CD4-positive, CD25-positive, alpha-beta regulatory T cell (primary cell): ENCODE measurements around the gene CISD2. TPM values are rescaled to one million over a fixed set of nuclear protein-coding genes. Genes with fewer than 3 reads are reported as not detected.

Source experiments
- ATAC-seq, 2 donors: fragments of 150-1000 bp; cut with Tn5 transposase; one replicate each; pipeline ENCODE4 v1.10.0; 2021; ENCODE audit warnings: low read depth in 2 of 2, moderate number of reproducible peaks in 2 of 2, moderate library complexity in 1 of 2
- DNase-seq, 3 donors: peaks; one replicate each; pipeline versions ENCODE4 v3.0.0 to v3.0.0-alpha.2; 2012 to 2022; ENCODE audit warnings: mixed read lengths in 1 of 3
- H3K27ac ChIP-seq: one replicate; pipeline ENCODE4 v1.7.0; 2013; ENCODE audit warnings: mild to moderate bottlenecking, low read length; ENCODE audit not compliant: insufficient read depth, poor library complexity, severe bottlenecking
- H3K27me3 ChIP-seq: one replicate; pipeline ENCODE4 v1.7.0; 2013; ENCODE audit warnings: low read length; ENCODE audit not compliant: control insufficient read depth, insufficient read depth
- H3K36me3 ChIP-seq: one replicate; pipeline ENCODE4 v1.7.0; 2013; ENCODE audit warnings: mild to moderate bottlenecking, low read length, moderate library complexity; ENCODE audit not compliant: control insufficient read depth, insufficient read depth
- H3K4me1 ChIP-seq: 2 replicates; pipeline ENCODE4 v1.7.0; 2013; ENCODE audit warnings: mild to moderate bottlenecking, low read length; ENCODE audit not compliant: insufficient read depth, control insufficient read depth, poor library complexity, severe bottlenecking
- H3K4me3 ChIP-seq: one replicate; pipeline ENCODE4 v1.7.0; 2013; ENCODE audit warnings: low read depth, mild to moderate bottlenecking, low read length, moderate library complexity
- H3K9me3 ChIP-seq, 2 experiments: 1 replicate in 1 of 2; 2 replicates in 1 of 2; pipeline ENCODE4 v1.7.0; 2013; ENCODE audit warnings: low read length in 2 of 2, mild to moderate bottlenecking in 1 of 2, moderate library complexity in 1 of 2; ENCODE audit not compliant: control insufficient read depth in 2 of 2
- H3K27ac Mint-ChIP-seq, 3 donors: one replicate each; pipeline ENCODE4 v1.8.0; 2020 to 2022; ENCODE audit warnings: mild to moderate bottlenecking in 3 of 3, mixed read lengths in 3 of 3, moderate library complexity in 2 of 3
- H3K27me3 Mint-ChIP-seq: one replicate; pipeline ENCODE4 v1.8.0; 2022; ENCODE audit warnings: mild to moderate bottlenecking, mixed read lengths
- H3K36me3 Mint-ChIP-seq: one replicate; pipeline ENCODE4 v1.8.0; 2020; ENCODE audit warnings: mixed read lengths
- H3K4me1 Mint-ChIP-seq, 4 donors: one replicate each; pipeline ENCODE4 v1.8.0; 2020 to 2022; ENCODE audit warnings: mixed read lengths in 4 of 4, mild to moderate bottlenecking in 1 of 4
- H3K4me3 Mint-ChIP-seq, 4 donors: one replicate each; pipeline ENCODE4 v1.8.0; 2020 to 2022; ENCODE audit warnings: mild to moderate bottlenecking in 4 of 4, mixed read lengths in 4 of 4, moderate library complexity in 3 of 4
- H3K9me3 Mint-ChIP-seq, 7 donors: one replicate each; pipeline ENCODE4 v1.8.0; 2020 to 2022; ENCODE audit warnings: mixed read lengths in 7 of 7, mild to moderate bottlenecking in 3 of 7, moderate library complexity in 2 of 7
- polyA plus RNA-seq, 4 donors: library from polyadenylated mRNA; unstranded; fragments of 300-500 nt; fragmentation: Illumina TruSeq; gene quantifications; one replicate each; pipeline ENCODE4 v1.2.3, GENCODE V29; 2021
- total RNA-seq: library from RNA; stranded (reverse); gene quantifications from one replicate; pipeline ENCODE4 v1.2.3, GENCODE V29; 2022

CISD2 gene
- total and polyA plus RNA-seq, 5 donors from 2014 or later, result 17.6 to 42.3 (median 30.2) TPM

DNA sequence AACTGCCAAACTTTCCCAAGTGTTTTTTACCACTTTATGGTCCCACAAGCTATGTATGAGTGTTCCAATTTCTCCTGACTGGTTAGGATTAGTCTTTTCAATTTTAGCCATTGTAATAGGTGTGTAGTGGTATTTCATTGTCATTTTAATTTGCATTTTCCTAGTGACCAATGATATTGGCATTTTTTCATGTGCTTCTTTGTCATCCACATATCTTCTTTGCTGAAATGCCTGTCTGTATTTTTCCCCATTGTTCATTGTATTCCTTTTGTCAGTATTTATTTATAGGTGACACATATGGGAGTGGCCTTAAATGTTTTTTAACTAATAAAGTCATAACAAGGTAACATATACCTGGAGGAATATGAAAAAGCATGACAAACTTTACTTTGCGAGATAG lies 32.2 kb upstream of the CISD2 start:
- Histone ChIP-seq H3K9me3 (no peaks in the 10 kb centered on the region), H3K27ac (no peak overlapping the region), H3K36me3 (no peaks in the 10 kb centered on the region), H3K27me3 (no peaks in the 10 kb centered on the region), H3K4me1 (no peaks in the 10 kb centered on the region), H3K4me3 (no peak overlapping the region)
- no peak overlapping the region for H3K27ac Mint-ChIP-seq
- H3K36me3 Mint-ChIP-seq, result no peaks in the 10 kb centered on the region
- H3K4me1 Mint-ChIP-seq, result peaks cover 3 to 12% (median 10%) of the 10 kb centered on the region in 4 donors
- H3K4me3 Mint-ChIP-seq, result no peak overlapping the region
- ATAC-seq (no peak), DNase-seq (no peak)
- H3K27me3 Mint-ChIP-seq, result no peaks in the 10 kb centered on the region
- H3K9me3 Mint-ChIP-seq, result no peaks in the 10 kb centered on the region

DNA sequence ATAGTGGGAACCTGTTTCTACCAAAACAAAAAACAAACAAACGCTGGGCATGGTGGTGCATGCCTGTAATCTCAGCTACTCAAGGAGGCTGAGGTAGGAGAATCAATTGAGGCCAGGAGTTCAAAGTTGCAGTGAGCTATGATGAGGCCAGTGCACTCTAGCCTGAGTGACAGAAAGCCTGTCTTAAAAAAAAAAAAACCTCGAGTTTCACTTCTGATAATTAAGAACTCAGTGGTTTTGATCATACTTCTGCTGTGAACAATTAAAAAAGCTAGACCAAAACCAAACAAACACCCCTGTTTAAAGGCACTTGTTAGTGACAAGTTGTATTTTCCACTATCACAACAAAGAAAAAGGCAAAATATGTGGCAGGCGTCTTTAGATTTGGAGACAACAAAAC lies 26.4 kb upstream of the CISD2 start:
- Mint-ChIP-seq H3K9me3 (peaks cover 0 to 2% (median 0%) of the 10 kb centered on the region in 7 donors), H3K27ac (no peak overlapping the region), H3K36me3 (no peaks in the 10 kb centered on the region), H3K27me3 (no peaks in the 10 kb centered on the region), H3K4me3 (no peak overlapping the region), H3K4me1 (peaks cover 0 to 6% (median under 1%) of the 10 kb centered on the region in 4 donors)
- no peak overlapping the region for H3K4me3 ChIP-seq
- no peaks in the 10 kb centered on the region for H3K4me1 ChIP-seq
- no peaks in the 10 kb centered on the region for H3K27me3 ChIP-seq
- H3K36me3 ChIP-seq, result no peaks in the 10 kb centered on the region
- H3K9me3 ChIP-seq, result no peaks in the 10 kb centered on the region
- ATAC-seq, result no peak
- no peak overlapping the region for H3K27ac ChIP-seq
- no peak for DNase-seq

DNA sequence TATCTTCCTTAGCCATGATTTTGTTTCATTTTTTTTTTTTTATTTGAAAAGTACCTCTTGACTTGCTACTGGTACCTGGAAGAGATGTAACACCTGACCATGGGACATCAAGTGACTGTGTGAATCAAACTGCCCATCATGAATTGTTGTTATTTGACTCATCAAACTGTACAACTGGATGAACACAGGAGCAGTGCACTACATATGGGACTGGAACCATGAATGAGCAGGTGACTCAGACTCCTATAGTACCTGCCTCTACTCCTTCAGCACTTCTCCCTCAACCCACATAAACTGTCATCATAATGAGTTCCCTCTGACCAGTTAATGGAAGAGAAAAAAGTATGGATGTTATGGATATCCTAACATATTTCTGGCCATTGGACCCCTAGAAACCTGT lies 25.5 kb upstream of the CISD2 start:
- no peak overlapping the region for H3K27ac Mint-ChIP-seq
- H3K36me3 Mint-ChIP-seq, result no peaks in the 10 kb centered on the region
- Histone ChIP-seq H3K4me3 (no peak overlapping the region), H3K4me1 (no peaks in the 10 kb centered on the region), H3K36me3 (no peaks in the 10 kb centered on the region), H3K27me3 (no peaks in the 10 kb centered on the region), H3K9me3 (no peaks in the 10 kb centered on the region), H3K27ac (no peak overlapping the region)
- peaks cover 0 to 2% (median 0%) of the 10 kb centered on the region in 7 donors for H3K9me3 Mint-ChIP-seq
- no peaks in the 10 kb centered on the region for H3K27me3 Mint-ChIP-seq
- peaks cover 0 to 4% (median under 1%) of the 10 kb centered on the region in 4 donors for H3K4me1 Mint-ChIP-seq
- no peak overlapping the region for H3K4me3 Mint-ChIP-seq
- ATAC-seq (no peak), DNase-seq (no peak)

DNA sequence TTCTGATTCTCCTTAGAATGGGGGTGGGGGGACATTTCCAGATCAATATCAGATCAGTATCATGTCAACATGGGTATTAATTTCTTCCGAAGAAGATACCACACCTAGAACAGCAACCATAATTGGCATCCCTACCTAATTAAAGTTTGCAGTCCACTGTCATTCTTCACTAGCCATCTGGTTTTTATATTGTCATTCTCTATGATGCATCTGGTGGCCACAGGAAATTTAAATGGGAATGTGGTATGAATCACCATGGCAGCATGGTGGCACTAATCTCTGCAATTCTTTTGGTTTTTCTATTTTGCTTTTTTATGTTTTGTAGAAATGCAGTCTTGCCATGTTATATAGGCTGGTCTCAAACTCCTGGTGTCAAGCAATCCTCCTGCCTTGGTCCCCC lies 24.9 kb upstream of the CISD2 start:
- no peaks in the 10 kb centered on the region for H3K36me3 ChIP-seq
- H3K27ac ChIP-seq, result no peak overlapping the region
- H3K9me3 Mint-ChIP-seq, result peaks cover 0 to 2% (median 0%) of the 10 kb centered on the region in 7 donors
- no peak overlapping the region for H3K4me3 ChIP-seq
- no peaks in the 10 kb centered on the region for H3K36me3 Mint-ChIP-seq
- no peaks in the 10 kb centered on the region for H3K27me3 ChIP-seq
- H3K27me3 Mint-ChIP-seq, result no peaks in the 10 kb centered on the region
- no peaks in the 10 kb centered on the region for H3K4me1 ChIP-seq
- H3K4me1 Mint-ChIP-seq, result peaks cover 0 to 1% (median 0%) of the 10 kb centered on the region in 4 donors
- H3K9me3 ChIP-seq, result no peaks in the 10 kb centered on the region
- no peak overlapping the region for H3K4me3 Mint-ChIP-seq
- ATAC-seq (no peak), DNase-seq (no peak)
- H3K27ac Mint-ChIP-seq, result no peak overlapping the region

DNA sequence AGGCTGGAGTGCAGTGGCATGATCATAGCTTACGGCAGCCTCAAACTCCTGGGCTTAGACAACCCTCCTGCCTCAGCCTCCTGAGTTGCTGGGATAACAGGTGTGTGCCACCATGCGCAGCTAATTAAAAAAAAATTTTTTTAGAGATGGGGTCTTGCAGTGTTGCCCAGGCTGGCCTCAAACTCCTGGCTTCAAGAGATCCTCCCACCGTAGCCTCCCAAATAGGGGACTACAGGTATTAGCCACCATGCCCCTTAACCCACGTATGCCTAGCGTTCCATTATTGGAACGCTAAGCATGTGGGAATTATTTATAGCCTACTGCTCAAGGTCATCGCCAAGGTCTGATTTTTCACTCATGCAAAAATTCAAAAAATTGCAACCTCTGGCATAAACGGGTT lies 21.1 kb upstream of the CISD2 start:
- DNase-seq, result no peak
- Mint-ChIP-seq H3K4me1 (peaks cover 0 to 2% (median 0%) of the 10 kb centered on the region in 4 donors), H3K27me3 (no peaks in the 10 kb centered on the region), H3K4me3 (no peak overlapping the region), H3K9me3 (peaks cover 0 to 2% (median 0%) of the 10 kb centered on the region in 7 donors), H3K36me3 (no peaks in the 10 kb centered on the region), H3K27ac (no peak overlapping the region)
- H3K4me3 ChIP-seq, result no peak overlapping the region
- no peaks in the 10 kb centered on the region for H3K4me1 ChIP-seq
- ATAC-seq, result no peak
- no peak overlapping the region for H3K27ac ChIP-seq
- H3K36me3 ChIP-seq, result no peaks in the 10 kb centered on the region
- H3K9me3 ChIP-seq, result no peaks in the 10 kb centered on the region
- no peaks in the 10 kb centered on the region for H3K27me3 ChIP-seq

DNA sequence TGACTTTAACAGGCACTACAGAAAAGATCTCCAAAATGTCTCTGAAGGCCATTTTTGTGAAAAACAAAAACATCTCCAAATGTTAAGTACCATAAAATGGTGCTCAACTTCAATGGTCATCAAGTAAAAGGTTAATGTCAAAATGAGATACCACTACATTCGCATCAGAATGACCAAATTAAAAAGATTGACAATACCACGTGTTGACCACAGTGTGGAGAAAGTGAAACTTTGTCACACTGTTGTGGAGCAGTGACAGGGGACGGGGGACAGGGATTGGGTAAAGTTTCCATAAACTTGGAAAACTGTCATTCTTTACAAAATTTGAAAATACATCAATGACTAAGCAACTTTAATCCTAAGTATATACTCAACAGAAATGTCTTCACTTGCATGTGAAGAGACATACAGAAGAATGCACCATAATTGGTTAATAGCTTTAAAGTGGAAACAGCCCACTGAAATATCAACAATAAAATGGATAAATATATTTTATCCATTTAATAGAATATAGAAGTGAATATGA lies 19.1 kb upstream of the CISD2 start:
- no peak for DNase-seq
- Mint-ChIP-seq H3K27me3 (no peaks in the 10 kb centered on the region), H3K27ac (no peak overlapping the region), H3K36me3 (no peaks in the 10 kb centered on the region), H3K9me3 (peaks cover 0 to 2% (median 0%) of the 10 kb centered on the region in 7 donors), H3K4me3 (no peak overlapping the region), H3K4me1 (peaks cover 0 to 2% (median 0%) of the 10 kb centered on the region in 4 donors)
- no peaks in the 10 kb centered on the region for H3K9me3 ChIP-seq
- H3K27me3 ChIP-seq, result no peaks in the 10 kb centered on the region
- H3K4me3 ChIP-seq, result no peak overlapping the region
- H3K36me3 ChIP-seq, result no peaks in the 10 kb centered on the region
- H3K27ac ChIP-seq, result no peak overlapping the region
- no peaks in the 10 kb centered on the region for H3K4me1 ChIP-seq
- no peak for ATAC-seq

DNA sequence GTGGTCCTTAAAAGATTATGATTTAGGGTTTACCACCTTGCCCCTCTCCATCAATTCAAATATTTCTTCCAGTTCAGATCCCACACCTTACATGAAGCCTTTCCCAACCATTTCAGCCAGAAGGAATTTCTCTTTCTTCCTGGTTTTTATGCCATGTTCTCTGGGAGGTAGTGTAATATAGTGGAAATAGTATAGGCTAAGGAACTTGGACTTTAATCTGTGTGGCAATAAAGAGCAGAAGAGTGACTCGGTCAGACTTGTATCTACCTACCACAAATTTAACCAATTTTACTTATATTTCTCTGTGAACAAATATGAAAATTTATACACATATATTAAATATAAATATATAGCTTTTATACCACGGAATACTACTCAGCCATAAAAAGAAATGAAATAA lies 18.4 kb upstream of the CISD2 start:
- no peaks in the 10 kb centered on the region for H3K36me3 ChIP-seq
- peaks cover 0 to 2% (median 0%) of the 10 kb centered on the region in 4 donors for H3K4me1 Mint-ChIP-seq
- no peaks in the 10 kb centered on the region for H3K27me3 ChIP-seq
- no peak for DNase-seq
- no peak overlapping the region for H3K27ac Mint-ChIP-seq
- H3K4me3 ChIP-seq, result no peak overlapping the region
- no peak overlapping the region for H3K4me3 Mint-ChIP-seq
- H3K9me3 ChIP-seq, result no peaks in the 10 kb centered on the region
- no peaks in the 10 kb centered on the region for H3K27me3 Mint-ChIP-seq
- H3K9me3 Mint-ChIP-seq, result peaks cover 0 to 2% (median 0%) of the 10 kb centered on the region in 7 donors
- no peaks in the 10 kb centered on the region for H3K4me1 ChIP-seq
- ATAC-seq, result no peak
- no peak overlapping the region for H3K27ac ChIP-seq
- H3K36me3 Mint-ChIP-seq, result no peaks in the 10 kb centered on the region

DNA sequence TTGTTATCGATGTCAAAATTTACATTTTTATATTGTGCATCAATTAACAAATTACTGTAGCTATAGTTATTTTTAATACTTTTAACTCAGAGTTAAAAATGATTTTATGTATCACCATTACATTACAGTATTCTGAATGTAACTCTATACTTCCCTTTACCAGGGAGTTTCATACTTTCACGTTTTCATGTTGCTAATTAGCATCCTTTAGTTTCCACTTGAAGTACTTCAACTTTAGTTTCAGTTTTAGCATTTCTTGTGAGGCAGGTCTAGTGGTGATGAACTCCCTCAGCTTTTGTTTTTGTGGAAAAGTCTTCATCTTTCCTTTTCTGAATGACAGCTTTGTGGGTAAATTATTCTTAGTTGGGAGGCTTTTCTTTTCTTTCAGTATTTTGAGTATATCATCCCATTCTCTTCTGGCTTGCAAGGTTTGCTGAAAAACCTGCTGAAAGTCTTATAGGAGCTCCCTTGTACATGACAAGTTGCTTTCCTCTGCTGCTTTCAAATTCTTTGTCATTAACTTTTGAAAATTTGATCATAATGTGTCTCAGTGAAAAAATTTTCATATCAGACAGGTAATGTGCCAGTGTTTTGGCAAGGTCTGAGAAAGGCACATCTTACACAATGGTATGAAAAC lies 9.8 kb upstream of the CISD2 start:
- H3K9me3 Mint-ChIP-seq, result peaks cover 0 to 18% (median 11%) of the 10 kb centered on the region in 7 donors
- peaks cover 4% of the 10 kb centered on the region for H3K36me3 ChIP-seq
- H3K27me3 ChIP-seq, result no peaks in the 10 kb centered on the region
- DNase-seq (no peak), ATAC-seq (no peak)
- no peak overlapping the region for H3K4me3 Mint-ChIP-seq
- no peaks in the 10 kb centered on the region for H3K27me3 Mint-ChIP-seq
- H3K27ac ChIP-seq, result no peak overlapping the region
- H3K4me1 Mint-ChIP-seq, result peaks cover 0 to 4% (median 3%) of the 10 kb centered on the region in 4 donors
- H3K4me1 ChIP-seq, result no peaks in the 10 kb centered on the region
- no peak overlapping the region for H3K27ac Mint-ChIP-seq
- H3K36me3 Mint-ChIP-seq, result peaks cover 18% of the 10 kb centered on the region
- peaks cover 9 to 21% of the 10 kb centered on the region in 2 experiments for H3K9me3 ChIP-seq
- H3K4me3 ChIP-seq, result no peak overlapping the region
